NCI-H460 (cell line): Measurements from ENCODE around the gene SP4. TPM values are rescaled to one million over a fixed set of nuclear protein-coding genes. Genes with fewer than 3 reads are reported as not detected.

Experiments used
- DNase-seq: peaks from one replicate; pipeline ENCODE4 v3.0.0-alpha.2; 2016; ENCODE audit warnings: low read depth; ENCODE audit errors: extremely low read depth
- polyA plus RNA-seq: library from polyadenylated mRNA; depleted of rRNA; stranded (reverse); fragments of >200 nt; gene quantifications from 2 replicates; pipeline ENCODE4 v1.2.3, GENCODE V29; 2014; cell fraction: nucleus; rRNA removed
- total RNA-seq: library from RNA; depleted of rRNA; stranded (reverse); fragments of >200 nt; shearing (Covaris generic); gene quantifications from 2 replicates; pipeline ENCODE4 v1.2.3, GENCODE V29; 2014; rRNA removed

The SP4 gene
- 9.0 and 10.1 TPM in 2 replicates for total RNA-seq
- 6.4 and 10.2 TPM in 2 replicates for polyA plus RNA-seq

GRCh38 chr7:21427871-21428658 lies at the start of gene SP4:
TSS of gene SP4 (plus strand) at chr7:21428083. CDS start at chr7:21428252, 169 bp downstream.
- DNase-seq, result peak; percentile 92

GRCh38 chr7:21383227-21384220 lies 44.4 kb upstream of the SP4 start:
- DNase-seq, result no peak

- no peak for DNase-seq
Measured at GRCh38 chr7:21393937-21394336, 33.9 kb upstream of the SP4 start.

GRCh38 chr7:21401944-21402343 lies 25.9 kb upstream of the SP4 start:
- no peak for DNase-seq

GRCh38 chr7:21407796-21408480 lies 19.9 kb upstream of the SP4 start:
- DNase-seq, result peak; percentile 22

- DNase-seq, result no peak
Measured at GRCh38 chr7:21408481-21408820, 19.4 kb upstream of the SP4 start.

- DNase-seq, result no peak
Measured at GRCh38 chr7:21412410-21412851, 15.5 kb upstream of the SP4 start.

GRCh38 chr7:21412957-21413356 lies 14.9 kb upstream of the SP4 start:
- DNase-seq, result no peak

GRCh38 chr7:21413502-21413901 lies 14.4 kb upstream of the SP4 start:
- no peak for DNase-seq

- DNase-seq, result no peak
Measured at GRCh38 chr7:21414795-21415393, 13.0 kb upstream of the SP4 start.

- no peak for DNase-seq
Measured at GRCh38 chr7:21417647-21418046, 10.2 kb upstream of the SP4 start.

- no peak for DNase-seq
Measured at GRCh38 chr7:21422751-21423150, 5.1 kb upstream of the SP4 start.

GRCh38 chr7:21425290-21425689 lies 2.6 kb upstream of the SP4 start:
- DNase-seq, result no peak

- peak; percentile 19 for DNase-seq
Measured at GRCh38 chr7:21426286-21427181, 1.3 kb upstream of the SP4 start.

GRCh38 chr7:21427182-21427870 lies 557 bp upstream of the SP4 start:
- DNase-seq, result peak; percentile 98

GRCh38 chr7:21428659-21428941 lies 717 bp downstream of the SP4 start:
- DNase-seq, result no peak

- DNase-seq, result no peak
Measured at GRCh38 chr7:21429021-21429420, 1.1 kb downstream of the SP4 start.

GRCh38 chr7:21429786-21430574 lies 2.1 kb downstream of the SP4 start:
- DNase-seq, result no peak
